BJ (cell line): Measurements from ENCODE around the gene DNAH1. TPM values are rescaled to one million over a fixed set of nuclear protein-coding genes. Genes with fewer than 3 reads are reported as not detected.

Experiments
- CTCF ChIA-PET: fragments of 350-600 bp; formaldehyde crosslinking; extraction: SDS; loops from one replicate; lab custom pipeline; 2021; ENCODE audit warnings: antibody characterized with exemption, inconsistent platforms; lab: Yijun Ruan, JAX
- POLR2A ChIA-PET: fragments of 300-600 bp; sonication (Branson Sonifier 250); formaldehyde crosslinking; extraction: SDS; loops from one replicate; lab custom pipeline; 2021; ENCODE audit warnings: antibody characterized with exemption; lab: Charles Lee
- DNase-seq: peaks from one replicate; pipeline ENCODE4 v3.0.0-alpha.2; 2011; ENCODE audit warnings: low read depth
- H3K27me3 ChIP-seq: 2 replicates; pipeline ENCODE4 v1.6.0; 2011; ENCODE audit warnings: low read length; ENCODE audit not compliant: control insufficient read depth, insufficient read depth
- H3K36me3 ChIP-seq: 2 replicates; pipeline ENCODE4 v1.5.1; 2011; ENCODE audit warnings: low read length; ENCODE audit not compliant: control insufficient read depth, insufficient read depth
- H3K4me3 ChIP-seq: 2 replicates; pipeline ENCODE4 v1.5.1; 2011; ENCODE audit warnings: low read depth, mild to moderate bottlenecking, control low read depth, low read length
- CTCF ChIP-seq: IDR thresholded peaks from 2 replicates; pipeline ENCODE4 v1.5.1; 2011; ENCODE audit warnings: low read depth, mild to moderate bottlenecking, control low read depth, inconsistent platforms, low read length, moderate library complexity; ENCODE audit not compliant: insufficient read depth
- polyA plus RNA-seq: library from polyadenylated mRNA; depleted of rRNA; stranded (reverse); fragments of >200 nt; gene quantifications from 2 replicates; pipeline ENCODE4 v1.2.3, GENCODE V29; 2011

The DNAH1 gene
- polyA plus RNA-seq, 1 experiment = 4.8 TPM

GRCh38 chr3:52347716-52348635 is 31.9 kb downstream of the DNAH1 start:
- CTCF ChIA-PET = interaction anchor here (0.6 to 2.4 kb wide), 6 partner anchors 9 to 128 kb away, joined by 3 to 10 read pairs (median 6); partner anchors contain the start of gene GLYCTK
- TF ChIP-seq CTCF = no peak
- Histone ChIP-seq H3K36me3 (0 out of 2 replicates have a peak, but pooled peaks cover 2% of the 10 kb centered on the region), H3K4me3 (no peak overlapping the region), H3K27me3 (no peaks in the 10 kb centered on the region)
- POLR2A ChIA-PET = interaction anchor here (0.6 kb wide), 1 partner anchor 8 kb away, joined by 3 read pairs; no protein-coding TSS in a partner anchor
- no peak for DNase-seq

- 0 out of 2 replicates have a peak, but pooled peaks cover 2% of the 10 kb centered on the region for H3K36me3 ChIP-seq
- H3K4me3 ChIP-seq = no peak overlapping the region
- DNase-seq = no peak
- TF ChIP-seq CTCF = no peak
- H3K27me3 ChIP-seq = no peaks in the 10 kb centered on the region
- POLR2A ChIA-PET = no interaction called here
- CTCF ChIA-PET = no interaction called here
These were observed 33.0 kb downstream of the DNAH1 start for GRCh38 chr3:52349131-52349530.

- no peak for TF ChIP-seq CTCF
- ChIA-PET POLR2A (no interaction called here), CTCF (interaction anchor here (1.7 kb wide), 1 partner anchor 11 kb away, joined by 4 read pairs; no protein-coding TSS in a partner anchor)
- H3K4me3 ChIP-seq = no peak overlapping the region
- DNase-seq = no peak
- H3K36me3 ChIP-seq = 0 out of 2 replicates have a peak, but pooled peaks cover 2% of the 10 kb centered on the region
- no peaks in the 10 kb centered on the region for H3K27me3 ChIP-seq
These were observed 33.7 kb downstream of the DNAH1 start for GRCh38 chr3:52349611-52350395.

- Histone ChIP-seq H3K36me3 (0 out of 2 replicates have a peak, but pooled peaks cover 2% of the 10 kb centered on the region), H3K27me3 (no peaks in the 10 kb centered on the region), H3K4me3 (no peak overlapping the region)
- no peak for DNase-seq
- CTCF ChIA-PET = interaction anchor here (0.5 to 1.7 kb wide), 2 partner anchors 11 to 13 kb away, joined by 3 to 4 read pairs; no protein-coding TSS in a partner anchor
- no peak for TF ChIP-seq CTCF
- POLR2A ChIA-PET = no interaction called here
These were observed 34.3 kb downstream of the DNAH1 start for GRCh38 chr3:52350416-52350815.
